Adrenal gland (tissue), 12 donors: Measurements from ENCODE around the gene SCAMP1. TPM values are rescaled to one million over a fixed set of nuclear protein-coding genes. Genes with fewer than 3 reads are reported as not detected.
A peak's percentile ranks its signal among the peaks of the same experiment; 100 is the strongest.

Experiments used
- DNase-seq, 7 donors: peaks; one replicate each; pipeline ENCODE4 v3.0.0-alpha.2; 2019 to 2020
- H3K27ac ChIP-seq, 5 donors: fragments of 200-600 bp; sonication (generic) in 4 of 5; 1 replicate in 3 of 5; 2 replicates in 2 of 5; pipeline versions ENCODE4 v1.5.1 to v1.8.0; 2016 to 2020; ENCODE audit warnings: mild to moderate bottlenecking in 1 of 5
- H3K27me3 ChIP-seq: fragments of 200-600 bp; 2 replicates; pipeline ENCODE4 v1.8.0; 2021
- H3K36me3 ChIP-seq, 2 donors: fragments of 200-600 bp; replicated peaks in 1 of 2; 1 replicate in 1 of 2; 2 replicates in 1 of 2; pipeline versions ENCODE4 v1.5.1 to v1.8.0; 2018 to 2022
- H3K4me1 ChIP-seq, 2 donors: fragments of 200-600 bp; replicated peaks in 1 of 2; 1 replicate in 1 of 2; 2 replicates in 1 of 2; pipeline versions ENCODE4 v1.5.1 to v1.8.0; 2018 to 2021
- H3K4me3 ChIP-seq, 4 donors: fragments of 200-600 bp; sonication (generic) in 3 of 4; one replicate each; pipeline ENCODE4 v1.5.1; 2016 to 2018
- H3K9me3 ChIP-seq, 3 donors: fragments of 200-600 bp; sonication (generic) in 1 of 3; replicated peaks in 1 of 3; 1 replicate in 2 of 3; 2 replicates in 1 of 3; pipeline versions ENCODE4 v1.5.1 to v1.8.0; 2016 to 2021
- POLR2A ChIP-seq, 2 donors: fragments of 450-650 bp; IDR thresholded peaks; one replicate each; pipeline ENCODE4 v1.6.1; 2017; ENCODE audit warnings: antibody characterized with exemption in 2 of 2, mild to moderate bottlenecking in 2 of 2, moderate library complexity in 1 of 2
- WGBS, 4 donors: extraction: QIAGEN DNeasy Blood & Tissue Kit in 2 of 4; methylation state at CpG; one replicate each; pipeline versions ENCODE4 v1.1.5 to v1.1.7; 2013 to 2017; 5-methylcytosine and 5-hydroxymethylcytosine counted together
- intact Hi-C, 2 donors: fragments of 100-400 bp; cut with DNase I; formaldehyde crosslinking; loops; one replicate each; pipeline versions ENCODE4 v1.14.1 to v1.15.0; 2022 to 2023
- polyA plus RNA-seq, 3 donors: library from polyadenylated mRNA; stranded (reverse); fragments of 200-250 nt in 2 of 3; fragments of 350-450 nt in 1 of 3; fragmentation: Illumina TruSeq in 1 of 3; extraction: RNeasy Lipid Tissue Mini Kit (QIAGEN cat#74804) in 1 of 3; gene quantifications; one replicate each; pipeline ENCODE4 v1.2.3, GENCODE V29; 2013 to 2014
- total RNA-seq, 9 donors: library from RNA; depleted of rRNA in 4 of 9; stranded (reverse); fragments of >200 nt in 4 of 9; fragments of 120-200 nt in 1 of 9; fragmentation: NEBNext Ultra II Directional in 1 of 9; extraction: Animal tissue kit (Norgen Biotek cat#: 25700) in 1 of 9; gene quantifications; one replicate each; pipeline versions ENCODE4 v1.1.0 to v1.2.4, GENCODE V29; 2013 to 2023
- TF ChIP-seq, protein P1 (sequence below), 6 experiments: fragments of 450-650 bp in 4 of 6; fragments of 200-600 bp in 2 of 6; sonication (generic) in 1 of 6; IDR thresholded peaks; 1 replicate in 5 of 6; 2 replicates in 1 of 6; pipeline versions ENCODE4 v1.5.1 to v1.8.0; 2016 to 2021; ENCODE audit warnings: antibody characterized with exemption in 6 of 6, mild to moderate bottlenecking in 2 of 6, moderate library complexity in 1 of 6
- donor health status: healthy with polysubstance abuse.
- donor health status: Bipolar disorder and iron deficiency.
- donor health status: DM: yes; HTN: yes; CAD: no.
- donor health status: DM: no; HTN: no; CAD: no.
- donor health status: DM: no; HTN: no; CAD: no.
- donor health status: DM: yes; HTN: yes; CAD: no.

The SCAMP1 gene
- total and polyA plus RNA-seq, 12 donors: 5.6 to 40.2 (median 25.9) TPM

DNA sequence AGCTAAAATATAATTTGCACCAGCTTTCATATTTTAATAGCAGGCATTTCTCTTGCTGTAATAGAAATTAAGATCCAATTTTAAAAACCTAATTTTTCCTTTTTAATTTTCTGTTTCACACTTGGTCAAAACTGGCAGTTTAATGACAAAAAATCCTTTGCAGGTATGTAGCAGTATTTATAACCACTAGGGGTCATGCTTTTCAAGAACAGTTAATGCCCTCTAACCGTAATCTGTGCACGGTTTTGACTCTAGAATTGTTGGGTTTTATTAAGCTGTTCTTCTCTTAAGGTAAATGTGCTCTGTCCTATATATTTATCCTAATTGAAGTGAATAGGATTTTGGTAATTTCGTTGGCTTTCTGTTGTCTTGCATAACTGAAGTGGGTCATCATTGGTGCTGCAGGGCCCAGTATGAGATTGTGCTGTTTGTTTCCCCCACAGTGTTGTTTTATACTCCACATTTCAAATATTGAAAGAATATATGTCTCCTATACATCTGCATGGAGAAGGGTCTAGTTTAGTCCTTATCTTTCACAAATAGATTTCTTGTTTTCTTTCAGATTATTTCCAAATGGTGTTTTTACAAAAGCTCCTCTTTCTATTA lies 107.4 kb downstream of the SCAMP1 start:
- no peaks in the 10 kb centered on the region for H3K9me3 ChIP-seq
- no peak overlapping the region for H3K27ac ChIP-seq
- H3K4me3 ChIP-seq: no peak overlapping the region
- H3K36me3 ChIP-seq: no peaks in the 10 kb centered on the region
- TF ChIP-seq, protein P1, sequence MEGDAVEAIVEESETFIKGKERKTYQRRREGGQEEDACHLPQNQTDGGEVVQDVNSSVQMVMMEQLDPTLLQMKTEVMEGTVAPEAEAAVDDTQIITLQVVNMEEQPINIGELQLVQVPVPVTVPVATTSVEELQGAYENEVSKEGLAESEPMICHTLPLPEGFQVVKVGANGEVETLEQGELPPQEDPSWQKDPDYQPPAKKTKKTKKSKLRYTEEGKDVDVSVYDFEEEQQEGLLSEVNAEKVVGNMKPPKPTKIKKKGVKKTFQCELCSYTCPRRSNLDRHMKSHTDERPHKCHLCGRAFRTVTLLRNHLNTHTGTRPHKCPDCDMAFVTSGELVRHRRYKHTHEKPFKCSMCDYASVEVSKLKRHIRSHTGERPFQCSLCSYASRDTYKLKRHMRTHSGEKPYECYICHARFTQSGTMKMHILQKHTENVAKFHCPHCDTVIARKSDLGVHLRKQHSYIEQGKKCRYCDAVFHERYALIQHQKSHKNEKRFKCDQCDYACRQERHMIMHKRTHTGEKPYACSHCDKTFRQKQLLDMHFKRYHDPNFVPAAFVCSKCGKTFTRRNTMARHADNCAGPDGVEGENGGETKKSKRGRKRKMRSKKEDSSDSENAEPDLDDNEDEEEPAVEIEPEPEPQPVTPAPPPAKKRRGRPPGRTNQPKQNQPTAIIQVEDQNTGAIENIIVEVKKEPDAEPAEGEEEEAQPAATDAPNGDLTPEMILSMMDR (IDR thresholded peaks at IDR 0.05): peak; percentile 72 to 87 (median 82)
- TF ChIP-seq POLR2A (IDR thresholded peaks at IDR 0.05): no peak
- no peak for DNase-seq
- H3K4me1 ChIP-seq: no peaks in the 10 kb centered on the region
- no peaks in the 10 kb centered on the region for H3K27me3 ChIP-seq
- 10 to 18% (median 11%) methylated on average over 3 of the region's 3 CpGs for WGBS, 4 donors
- intact Hi-C loops: loop anchor here (10.0 kb wide), 2 partner anchors 67 to 497 kb away; no protein-coding TSS in a partner anchor

DNA sequence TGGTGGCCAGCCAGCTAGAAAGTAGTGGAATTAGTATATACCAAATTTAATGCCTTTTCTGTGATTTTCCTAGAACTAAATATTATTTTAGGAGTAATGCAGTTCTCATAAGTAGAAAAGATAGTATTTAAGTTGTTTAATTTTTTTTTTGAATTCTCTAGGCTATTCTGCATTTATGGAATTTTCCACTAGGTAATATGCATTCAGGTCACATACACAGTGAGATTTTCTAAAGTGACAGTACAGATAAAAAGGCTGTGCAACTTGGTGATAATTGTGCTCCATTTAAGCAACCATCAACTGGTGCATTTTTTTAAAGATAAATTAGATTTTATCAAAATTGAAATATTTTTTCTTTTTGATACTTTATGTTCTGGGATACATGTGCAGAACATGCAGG lies 111.5 kb downstream of the SCAMP1 start:
- intact Hi-C loops: no loop called here

DNA sequence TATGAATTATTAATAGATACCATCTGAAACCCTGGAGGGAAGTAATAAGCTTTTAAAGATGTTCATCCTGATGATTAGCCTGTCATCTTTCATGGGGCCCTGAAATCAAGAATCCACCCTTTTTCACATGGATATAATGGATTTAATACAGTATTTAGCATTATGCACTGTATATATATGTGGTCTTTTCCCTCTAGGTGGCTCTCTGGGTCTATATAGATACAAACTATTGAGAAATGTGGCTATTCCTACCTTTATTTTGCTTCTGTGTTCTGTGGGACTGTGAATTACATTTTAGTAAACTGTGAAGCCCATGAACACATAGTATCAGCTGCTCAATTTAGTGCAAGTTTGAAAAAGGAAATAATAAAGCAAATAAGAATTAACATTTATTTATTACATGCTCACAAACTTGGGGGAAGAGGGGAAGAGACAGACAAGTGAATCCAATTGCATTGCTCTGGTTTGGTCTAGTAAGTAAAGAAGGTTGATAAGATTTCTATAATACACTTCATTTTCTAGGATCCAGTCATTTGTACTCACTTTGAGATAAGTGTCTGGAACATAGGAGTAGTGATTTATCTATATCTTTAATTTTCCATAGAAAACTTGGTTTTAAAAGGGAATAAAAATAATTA lies 112.2 kb downstream of the SCAMP1 start:
- H3K4me3 ChIP-seq: no peak overlapping the region
- H3K27ac ChIP-seq: no peak overlapping the region
- TF ChIP-seq, protein P1 (IDR thresholded peaks at IDR 0.05): peak in 2 of 6 experiments; percentile 34 to 38
- no peak for TF ChIP-seq POLR2A (IDR thresholded peaks at IDR 0.05)
- no peaks in the 10 kb centered on the region for H3K4me1 ChIP-seq
- no peak for DNase-seq
- H3K36me3 ChIP-seq: no peaks in the 10 kb centered on the region
- no peaks in the 10 kb centered on the region for H3K9me3 ChIP-seq
- intact Hi-C loops: no loop called here
- no peaks in the 10 kb centered on the region for H3K27me3 ChIP-seq

More for the DNA sequence above, 111.5 kb downstream of the SCAMP1 start:
- H3K27ac ChIP-seq: no peak overlapping the region
- no peak overlapping the region for H3K4me3 ChIP-seq
- H3K36me3 ChIP-seq: no peaks in the 10 kb centered on the region
- DNase-seq: no peak
- H3K4me1 ChIP-seq: no peaks in the 10 kb centered on the region
- no peaks in the 10 kb centered on the region for H3K9me3 ChIP-seq
- H3K27me3 ChIP-seq: no peaks in the 10 kb centered on the region
- no peak for TF ChIP-seq POLR2A (IDR thresholded peaks at IDR 0.05)
- TF ChIP-seq, protein P1 (IDR thresholded peaks at IDR 0.05): no peak

DNA sequence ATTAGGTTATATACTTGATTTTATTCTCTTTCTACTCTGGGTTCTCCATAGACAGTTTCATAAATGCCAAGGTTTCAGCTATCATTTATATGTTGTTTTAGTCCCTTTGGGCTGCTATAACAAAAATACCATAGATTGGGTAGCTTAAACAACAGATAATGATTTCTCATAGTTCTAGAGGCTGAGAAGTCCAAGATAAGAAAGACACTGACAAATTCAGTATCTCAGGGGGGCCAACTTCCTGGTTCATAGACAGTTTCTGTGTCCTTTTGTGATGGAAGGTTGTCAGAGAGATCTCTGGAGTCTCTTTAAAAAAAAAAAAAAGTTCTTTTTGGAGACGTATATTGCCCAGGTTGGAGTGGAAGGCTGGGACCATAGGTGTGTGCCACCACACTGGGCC lies 113.3 kb downstream of the SCAMP1 start:
- 85 to 100% (median 97%) methylated on average over 1 of the region's 1 CpG for WGBS, 4 donors
- intact Hi-C loops: no loop called here

More for the DNA sequence above, 113.3 kb downstream of the SCAMP1 start:
- H3K4me1 ChIP-seq: no peaks in the 10 kb centered on the region
- no peaks in the 10 kb centered on the region for H3K36me3 ChIP-seq
- H3K27me3 ChIP-seq: no peaks in the 10 kb centered on the region
- no peak for DNase-seq
- TF ChIP-seq POLR2A (IDR thresholded peaks at IDR 0.05): no peak
- TF ChIP-seq, protein P1 (IDR thresholded peaks at IDR 0.05): no peak
- H3K27ac ChIP-seq: no peak overlapping the region
- no peaks in the 10 kb centered on the region for H3K9me3 ChIP-seq
- no peak overlapping the region for H3K4me3 ChIP-seq
